Measurements from ENCODE around the gene HIP1. TPM values are rescaled to one million over a fixed set of nuclear protein-coding genes. Genes with fewer than 3 reads are reported as not detected.

Gene HIP1
- total and polyA plus RNA-seq, 9 of the 15 experiments (the other 6 are each of a cell fraction or from before 2014, with no cell fraction given) = 2.4 to 13.7 (median 9.5) TPM

DNA sequence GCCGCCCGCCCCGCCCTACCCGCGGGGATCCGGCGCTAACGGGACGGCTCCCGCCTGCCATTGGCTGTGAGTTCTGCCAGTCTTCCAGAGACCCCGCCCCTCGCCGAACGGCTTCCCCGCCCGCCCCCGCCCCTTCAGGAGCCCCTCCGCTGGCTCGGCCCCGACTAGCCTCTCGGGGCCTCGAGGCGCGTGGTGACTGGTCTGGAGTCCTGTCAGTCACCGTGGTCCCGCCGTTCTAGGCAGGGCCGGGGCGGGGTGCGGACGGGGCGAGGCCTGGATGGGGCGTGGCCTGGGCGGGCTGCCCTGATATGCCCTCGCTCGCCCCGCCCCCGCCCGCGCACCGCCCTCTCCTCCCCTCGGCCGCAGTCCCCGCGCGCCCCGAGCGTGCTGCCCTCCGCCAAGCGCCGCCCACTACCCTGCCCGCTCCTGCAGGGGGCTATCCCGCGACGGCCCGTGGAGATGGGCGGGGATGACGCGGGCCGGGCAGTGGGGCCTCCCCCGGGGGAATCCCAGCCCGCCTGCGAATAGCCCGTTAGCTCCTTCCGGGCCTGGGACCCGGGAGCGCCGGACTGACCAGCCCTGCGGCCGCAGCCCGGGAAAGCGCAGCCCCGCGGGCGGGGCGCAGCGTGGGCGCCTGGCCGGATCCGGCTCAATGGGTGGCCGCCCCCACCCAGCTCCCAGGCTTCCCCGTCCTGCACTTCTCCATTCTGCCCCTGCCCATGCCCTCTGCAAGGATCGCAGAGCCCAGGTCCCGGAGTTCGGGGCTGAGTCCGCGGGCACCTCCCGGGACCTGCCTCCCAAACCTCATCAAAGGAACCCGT lies 444 bp upstream of the HIP1 start (continued):
- TF ChIP-seq, protein P1, sequence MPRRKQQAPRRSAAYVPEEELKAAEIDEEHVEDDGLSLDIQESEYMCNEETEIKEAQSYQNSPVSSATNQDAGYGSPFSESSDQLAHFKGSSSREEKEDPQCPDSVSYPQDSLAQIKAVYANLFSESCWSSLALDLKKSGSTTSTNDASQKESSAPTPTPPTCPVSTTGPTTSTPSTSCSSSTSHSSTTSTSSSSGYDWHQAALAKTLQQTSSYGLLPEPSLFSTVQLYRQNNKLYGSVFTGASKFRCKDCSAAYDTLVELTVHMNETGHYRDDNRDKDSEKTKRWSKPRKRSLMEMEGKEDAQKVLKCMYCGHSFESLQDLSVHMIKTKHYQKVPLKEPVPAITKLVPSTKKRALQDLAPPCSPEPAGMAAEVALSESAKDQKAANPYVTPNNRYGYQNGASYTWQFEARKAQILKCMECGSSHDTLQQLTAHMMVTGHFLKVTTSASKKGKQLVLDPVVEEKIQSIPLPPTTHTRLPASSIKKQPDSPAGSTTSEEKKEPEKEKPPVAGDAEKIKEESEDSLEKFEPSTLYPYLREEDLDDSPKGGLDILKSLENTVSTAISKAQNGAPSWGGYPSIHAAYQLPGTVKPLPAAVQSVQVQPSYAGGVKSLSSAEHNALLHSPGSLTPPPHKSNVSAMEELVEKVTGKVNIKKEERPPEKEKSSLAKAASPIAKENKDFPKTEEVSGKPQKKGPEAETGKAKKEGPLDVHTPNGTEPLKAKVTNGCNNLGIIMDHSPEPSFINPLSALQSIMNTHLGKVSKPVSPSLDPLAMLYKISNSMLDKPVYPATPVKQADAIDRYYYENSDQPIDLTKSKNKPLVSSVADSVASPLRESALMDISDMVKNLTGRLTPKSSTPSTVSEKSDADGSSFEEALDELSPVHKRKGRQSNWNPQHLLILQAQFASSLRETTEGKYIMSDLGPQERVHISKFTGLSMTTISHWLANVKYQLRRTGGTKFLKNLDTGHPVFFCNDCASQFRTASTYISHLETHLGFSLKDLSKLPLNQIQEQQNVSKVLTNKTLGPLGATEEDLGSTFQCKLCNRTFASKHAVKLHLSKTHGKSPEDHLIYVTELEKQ (CRISPR knock-in tag; IDR thresholded peaks at IDR 0.05) = no peak
- TF ChIP-seq, protein P2, sequence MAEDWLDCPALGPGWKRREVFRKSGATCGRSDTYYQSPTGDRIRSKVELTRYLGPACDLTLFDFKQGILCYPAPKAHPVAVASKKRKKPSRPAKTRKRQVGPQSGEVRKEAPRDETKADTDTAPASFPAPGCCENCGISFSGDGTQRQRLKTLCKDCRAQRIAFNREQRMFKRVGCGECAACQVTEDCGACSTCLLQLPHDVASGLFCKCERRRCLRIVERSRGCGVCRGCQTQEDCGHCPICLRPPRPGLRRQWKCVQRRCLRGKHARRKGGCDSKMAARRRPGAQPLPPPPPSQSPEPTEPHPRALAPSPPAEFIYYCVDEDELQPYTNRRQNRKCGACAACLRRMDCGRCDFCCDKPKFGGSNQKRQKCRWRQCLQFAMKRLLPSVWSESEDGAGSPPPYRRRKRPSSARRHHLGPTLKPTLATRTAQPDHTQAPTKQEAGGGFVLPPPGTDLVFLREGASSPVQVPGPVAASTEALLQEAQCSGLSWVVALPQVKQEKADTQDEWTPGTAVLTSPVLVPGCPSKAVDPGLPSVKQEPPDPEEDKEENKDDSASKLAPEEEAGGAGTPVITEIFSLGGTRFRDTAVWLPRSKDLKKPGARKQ (CRISPR knock-in tag; IDR thresholded peaks at IDR 0.05) = no peak
- peak; percentile 61; the same call in 1 of the 2 replicates for TF ChIP-seq EP400 (IDR thresholded peaks at IDR 0.05)
- TF ChIP-seq, protein P3, sequence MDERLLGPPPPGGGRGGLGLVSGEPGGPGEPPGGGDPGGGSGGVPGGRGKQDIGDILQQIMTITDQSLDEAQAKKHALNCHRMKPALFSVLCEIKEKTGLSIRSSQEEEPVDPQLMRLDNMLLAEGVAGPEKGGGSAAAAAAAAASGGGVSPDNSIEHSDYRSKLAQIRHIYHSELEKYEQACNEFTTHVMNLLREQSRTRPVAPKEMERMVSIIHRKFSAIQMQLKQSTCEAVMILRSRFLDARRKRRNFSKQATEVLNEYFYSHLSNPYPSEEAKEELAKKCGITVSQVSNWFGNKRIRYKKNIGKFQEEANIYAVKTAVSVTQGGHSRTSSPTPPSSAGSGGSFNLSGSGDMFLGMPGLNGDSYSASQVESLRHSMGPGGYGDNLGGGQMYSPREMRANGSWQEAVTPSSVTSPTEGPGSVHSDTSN (CRISPR knock-in tag; IDR thresholded peaks at IDR 0.05; ENCODE audit: low read depth) = peak; percentile 94
- TF ChIP-seq, protein P3 (tag; conservative IDR thresholded peaks at IDR 0.05; ENCODE audit: low read depth) = peak; percentile 90
- TF ChIP-seq ZNF217 (CRISPR knock-in tag; IDR thresholded peaks at IDR 0.05) = no peak
- TF ChIP-seq RBM15 (IDR thresholded peaks at IDR 0.05; ENCODE audit: insufficient read depth, low read length) = no peak
- TF ChIP-seq KAT7 (CRISPR knock-in tag; IDR thresholded peaks at IDR 0.05; ENCODE audit: borderline replicate concordance) = no peak
- TF ChIP-seq, protein P4, sequence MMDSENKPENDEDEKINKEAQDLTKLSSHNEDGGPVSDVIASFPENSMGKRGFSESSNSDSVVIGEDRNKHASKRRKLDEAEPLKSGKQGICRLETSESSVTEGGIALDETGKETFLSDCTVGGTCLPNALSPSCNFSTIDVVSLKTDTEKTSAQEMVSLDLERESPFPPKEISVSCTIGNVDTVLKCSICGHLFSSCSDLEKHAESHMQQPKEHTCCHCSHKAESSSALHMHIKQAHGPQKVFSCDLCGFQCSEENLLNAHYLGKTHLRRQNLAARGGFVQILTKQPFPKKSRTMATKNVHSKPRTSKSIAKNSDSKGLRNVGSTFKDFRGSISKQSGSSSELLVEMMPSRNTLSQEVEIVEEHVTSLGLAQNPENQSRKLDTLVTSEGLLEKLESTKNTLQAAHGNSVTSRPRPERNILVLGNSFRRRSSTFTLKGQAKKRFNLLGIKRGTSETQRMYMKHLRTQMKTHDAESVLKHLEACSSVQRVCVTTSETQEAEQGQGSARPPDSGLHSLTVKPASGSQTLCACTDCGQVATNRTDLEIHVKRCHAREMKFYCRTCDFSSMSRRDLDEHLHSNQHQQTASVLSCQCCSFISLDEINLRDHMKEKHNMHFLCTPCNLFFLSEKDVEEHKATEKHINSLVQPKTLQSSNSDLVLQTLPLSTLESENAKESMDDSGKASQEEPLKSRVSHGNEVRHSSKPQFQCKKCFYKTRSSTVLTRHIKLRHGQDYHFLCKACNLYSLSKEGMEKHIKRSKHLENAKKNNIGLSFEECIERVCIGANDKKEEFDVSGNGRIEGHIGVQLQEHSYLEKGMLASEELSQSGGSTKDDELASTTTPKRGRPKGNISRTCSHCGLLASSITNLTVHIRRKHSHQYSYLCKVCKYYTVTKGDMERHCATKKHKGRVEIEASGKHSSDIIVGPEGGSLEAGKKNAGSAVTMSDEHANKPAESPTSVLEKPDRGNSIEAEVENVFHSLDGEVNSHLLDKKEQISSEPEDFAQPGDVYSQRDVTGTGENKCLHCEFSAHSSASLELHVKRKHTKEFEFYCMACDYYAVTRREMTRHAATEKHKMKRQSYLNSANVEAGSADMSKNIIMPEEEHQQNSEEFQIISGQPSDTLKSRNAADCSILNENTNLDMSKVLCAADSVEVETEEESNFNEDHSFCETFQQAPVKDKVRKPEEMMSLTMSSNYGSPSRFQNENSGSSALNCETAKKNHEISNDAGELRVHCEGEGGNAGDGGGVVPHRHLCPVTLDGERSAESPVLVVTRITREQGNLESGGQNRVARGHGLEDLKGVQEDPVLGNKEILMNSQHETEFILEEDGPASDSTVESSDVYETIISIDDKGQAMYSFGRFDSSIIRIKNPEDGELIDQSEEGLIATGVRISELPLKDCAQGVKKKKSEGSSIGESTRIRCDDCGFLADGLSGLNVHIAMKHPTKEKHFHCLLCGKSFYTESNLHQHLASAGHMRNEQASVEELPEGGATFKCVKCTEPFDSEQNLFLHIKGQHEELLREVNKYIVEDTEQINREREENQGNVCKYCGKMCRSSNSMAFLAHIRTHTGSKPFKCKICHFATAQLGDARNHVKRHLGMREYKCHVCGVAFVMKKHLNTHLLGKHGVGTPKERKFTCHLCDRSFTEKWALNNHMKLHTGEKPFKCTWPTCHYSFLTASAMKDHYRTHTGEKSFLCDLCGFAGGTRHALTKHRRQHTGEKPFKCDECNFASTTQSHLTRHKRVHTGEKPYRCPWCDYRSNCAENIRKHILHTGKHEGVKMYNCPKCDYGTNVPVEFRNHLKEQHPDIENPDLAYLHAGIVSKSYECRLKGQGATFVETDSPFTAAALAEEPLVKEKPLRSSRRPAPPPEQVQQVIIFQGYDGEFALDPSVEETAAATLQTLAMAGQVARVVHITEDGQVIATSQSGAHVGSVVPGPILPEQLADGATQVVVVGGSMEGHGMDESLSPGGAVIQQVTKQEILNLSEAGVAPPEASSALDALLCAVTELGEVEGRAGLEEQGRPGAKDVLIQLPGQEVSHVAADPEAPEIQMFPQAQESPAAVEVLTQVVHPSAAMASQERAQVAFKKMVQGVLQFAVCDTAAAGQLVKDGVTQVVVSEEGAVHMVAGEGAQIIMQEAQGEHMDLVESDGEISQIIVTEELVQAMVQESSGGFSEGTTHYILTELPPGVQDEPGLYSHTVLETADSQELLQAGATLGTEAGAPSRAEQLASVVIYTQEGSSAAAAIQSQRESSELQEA (IDR thresholded peaks at IDR 0.05; ENCODE audit: low read depth) = no peak
- no peak for TF ChIP-seq HMG20B (CRISPR knock-in tag; IDR thresholded peaks at IDR 0.05)
